Limb (tissue), 2 donors: ENCODE data around the gene TMC1.
"Not testable (repeated sequence)": the region's sequence is repeated elsewhere in the genome, so short reads cannot be mapped to it uniquely, and the experiment has no call there.

Source experiments
- DNase-seq, 2 donors: peaks; one replicate each; pipeline ENCODE4 v3.0.0-alpha.2; 2016; ENCODE audit errors: extremely low spot score in 2 of 2

TMC1 gene

DNA sequence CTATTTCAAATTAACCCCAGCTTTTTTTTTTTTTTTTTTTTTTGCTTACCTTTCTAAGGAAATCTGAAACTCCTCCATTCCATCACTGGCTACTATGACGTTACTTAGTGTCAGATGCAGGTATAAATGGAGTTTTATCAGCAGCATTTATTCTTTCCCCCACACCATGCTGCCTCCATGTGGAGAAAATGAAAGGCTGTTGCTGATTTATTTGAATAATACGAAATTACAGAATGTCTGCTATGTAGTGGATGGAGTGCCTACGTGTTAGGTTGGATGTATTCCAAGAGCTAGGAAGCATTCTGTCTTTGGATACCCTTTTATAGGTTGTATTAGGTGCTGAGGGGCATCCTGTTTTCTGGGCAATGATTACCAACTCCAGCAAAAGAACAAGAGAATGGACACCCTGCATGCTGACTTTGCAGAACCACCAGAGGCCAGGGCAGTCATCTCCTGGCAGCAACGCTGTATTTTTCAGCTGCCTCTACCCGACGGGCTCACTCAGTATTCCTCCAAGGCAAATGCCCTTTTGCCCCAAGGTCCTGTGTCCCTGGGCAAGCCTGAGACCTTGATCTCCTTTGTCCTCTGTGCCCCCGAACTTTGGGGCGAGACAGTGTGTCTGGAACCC, 232.0 kb downstream of the TMC1 start:
- DNase-seq = no peak

DNA sequence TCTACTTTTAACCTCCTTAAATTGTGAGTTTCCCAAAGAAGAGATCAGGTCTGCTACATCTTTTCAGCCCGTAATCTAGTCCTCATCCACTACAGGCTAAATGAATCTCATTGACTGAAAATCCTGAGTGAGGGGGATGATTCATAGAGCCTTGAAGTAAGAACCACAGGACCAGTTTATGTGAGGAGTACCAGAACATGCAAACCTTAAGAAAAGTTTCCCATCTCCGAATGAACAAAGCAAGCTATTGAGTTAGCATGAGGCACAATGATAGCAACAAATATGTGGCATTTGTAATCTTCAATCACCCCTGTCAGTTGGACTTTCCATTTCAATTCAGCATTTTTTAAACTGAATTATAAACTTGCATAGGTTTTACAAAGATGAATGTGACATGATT, 234.4 kb downstream of the TMC1 start:
- no peak for DNase-seq

DNA sequence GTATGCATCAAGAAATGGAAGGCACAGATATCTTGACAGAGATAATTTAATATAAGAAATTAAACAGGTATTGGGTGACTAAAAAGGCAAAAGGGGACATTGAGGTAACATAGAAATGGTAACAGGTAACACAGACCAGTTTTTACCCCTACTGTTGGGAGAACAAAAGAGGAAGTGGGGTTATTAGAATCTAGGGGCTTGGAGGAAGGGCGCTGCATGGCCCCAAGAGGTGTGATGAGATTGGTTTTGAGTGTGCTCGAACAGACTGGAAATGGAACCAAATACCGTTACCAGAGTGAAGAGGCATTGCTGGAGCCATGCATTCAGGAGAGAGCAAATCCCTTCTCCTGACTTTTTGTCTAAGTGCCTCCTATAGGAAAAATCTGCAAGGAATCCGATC, 237.5 kb downstream of the TMC1 start:
- DNase-seq = no peak

DNA sequence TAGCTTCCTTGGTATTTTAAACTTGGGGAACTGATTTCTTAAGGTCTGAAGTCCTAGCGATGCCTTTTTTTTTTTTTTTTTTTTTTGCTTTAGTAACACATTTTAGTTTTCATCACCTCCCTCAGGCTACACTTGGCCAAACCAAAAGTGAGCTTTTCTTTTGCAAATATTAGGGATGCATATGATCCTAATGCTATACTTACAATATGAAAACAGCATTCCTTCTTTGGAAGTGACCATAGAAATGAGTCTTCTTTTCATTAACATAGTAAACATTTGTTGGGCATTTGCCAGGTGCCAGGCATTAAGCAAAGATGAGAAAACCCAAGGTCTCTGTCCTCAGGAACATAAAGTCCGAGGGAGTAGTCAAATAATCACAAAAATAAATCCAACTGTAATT, 241.6 kb downstream of the TMC1 start:
- DNase-seq = no peak

DNA sequence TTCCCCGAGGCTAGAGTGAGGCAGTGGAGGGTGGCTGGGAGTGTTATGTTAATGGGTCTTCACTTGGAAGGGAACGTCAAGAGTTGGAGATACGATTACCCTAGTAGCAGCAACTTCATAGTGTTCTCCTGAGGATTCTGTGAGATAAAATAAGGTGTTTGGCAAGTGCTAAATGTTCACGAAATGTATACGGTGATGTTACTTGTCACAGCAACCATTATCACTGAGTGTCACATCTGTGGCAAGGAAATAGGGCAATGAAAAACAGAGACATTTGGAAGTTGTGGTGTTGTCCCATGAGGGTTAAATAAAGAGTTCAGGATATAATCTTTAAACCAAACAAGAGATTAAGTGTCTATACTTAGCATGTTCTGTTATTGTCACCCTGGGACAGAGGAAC, 248.1 kb downstream of the TMC1 start:
- no peak for DNase-seq

DNA sequence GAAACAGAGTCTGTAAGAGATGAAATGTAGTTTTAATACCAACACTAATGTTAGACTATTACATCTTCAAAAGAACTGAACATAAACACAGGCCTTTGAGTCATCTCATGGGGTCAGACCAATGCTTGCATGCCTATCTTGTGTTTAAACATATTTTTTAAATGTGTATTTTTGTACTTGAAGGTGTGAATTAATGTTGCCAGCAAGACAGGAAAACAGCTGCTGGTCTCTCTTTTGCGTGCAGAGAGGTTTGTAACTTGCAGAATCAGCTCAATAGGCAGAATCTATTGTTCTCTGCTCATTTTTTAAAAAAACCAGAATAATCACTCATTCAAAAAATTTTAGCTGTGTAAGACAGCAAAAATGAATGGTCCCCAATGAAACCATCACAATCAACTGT, 251.3 kb downstream of the TMC1 start:
- no peak for DNase-seq

DNA sequence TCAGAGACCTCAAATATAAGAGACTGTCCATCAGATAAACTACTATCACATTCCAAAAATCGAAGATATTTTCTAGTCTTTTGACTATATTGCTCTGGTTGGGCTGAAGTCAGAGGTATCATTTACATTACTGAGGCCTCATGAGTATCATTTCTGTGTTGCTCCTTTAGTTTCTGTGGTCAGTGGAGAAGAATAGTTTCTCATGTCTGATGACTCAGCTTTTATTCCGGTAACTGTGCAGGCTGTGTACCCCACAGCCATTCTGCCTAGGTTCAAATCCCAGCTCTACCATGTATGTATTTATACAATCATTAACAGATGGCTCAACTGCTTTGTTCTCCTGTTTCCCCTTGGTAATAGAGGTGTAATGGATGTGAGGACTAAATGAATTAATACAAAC, 252.2 kb downstream of the TMC1 start:
- no peak for DNase-seq

DNA sequence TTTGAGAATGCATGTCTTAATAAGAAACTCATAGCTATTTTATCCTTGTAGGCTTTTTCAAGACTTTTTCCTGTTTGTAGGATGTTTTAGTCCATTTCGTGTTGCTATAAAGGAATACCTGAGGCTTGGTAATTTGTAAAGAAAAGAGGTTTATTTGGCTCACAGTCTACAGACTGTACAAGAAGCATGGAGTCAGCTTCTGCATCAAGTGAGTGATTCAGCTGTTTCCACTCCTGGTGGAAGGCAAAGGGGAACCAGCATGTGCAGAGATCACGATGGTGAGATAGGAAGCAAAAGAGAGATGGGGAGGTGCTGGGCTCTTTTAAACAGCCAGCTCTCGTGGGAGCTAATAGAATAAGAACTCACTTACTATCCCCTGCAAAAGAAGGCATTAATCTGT, 254.2 kb downstream of the TMC1 start:
- DNase-seq = no peak

DNA sequence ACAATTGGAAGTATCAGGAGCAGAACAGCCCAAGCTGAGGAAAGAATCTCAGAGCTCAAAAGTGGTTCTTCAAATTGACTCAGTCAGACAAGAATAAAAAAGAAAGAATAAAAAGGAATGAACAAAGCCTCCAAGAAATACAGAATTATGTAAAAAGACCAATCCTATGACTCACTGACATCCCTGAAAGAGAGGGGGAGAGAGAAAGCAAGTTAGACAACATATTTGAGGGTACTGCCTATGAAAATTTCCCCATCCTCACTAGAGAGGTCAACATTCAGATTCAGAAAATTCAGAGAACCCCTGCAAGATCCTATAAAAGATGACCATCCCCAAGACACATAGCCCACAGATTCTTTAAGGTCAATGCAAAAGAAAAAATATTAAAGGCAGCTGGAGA, 258.2 kb downstream of the TMC1 start:
- no peak for DNase-seq

DNA sequence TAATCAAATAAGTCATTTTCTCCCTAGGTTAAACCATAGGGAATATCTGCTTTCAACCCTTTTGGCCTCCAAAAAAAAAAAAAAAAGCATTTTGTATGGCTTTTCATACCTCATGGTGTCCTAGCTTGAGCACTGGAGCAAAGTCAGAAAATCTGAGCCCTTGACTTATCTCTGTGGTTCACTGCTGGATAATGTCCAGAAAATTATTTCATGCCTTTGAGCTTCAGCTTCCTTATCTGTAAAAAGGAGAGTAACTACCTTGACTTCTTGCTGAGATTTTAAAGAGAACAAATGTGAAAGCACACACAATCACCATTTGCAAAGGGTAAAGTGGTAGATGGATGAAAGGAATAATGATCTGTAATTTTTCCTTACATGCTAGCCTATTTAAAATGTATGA, 265.5 kb downstream of the TMC1 start:
- DNase-seq = no peak

DNA sequence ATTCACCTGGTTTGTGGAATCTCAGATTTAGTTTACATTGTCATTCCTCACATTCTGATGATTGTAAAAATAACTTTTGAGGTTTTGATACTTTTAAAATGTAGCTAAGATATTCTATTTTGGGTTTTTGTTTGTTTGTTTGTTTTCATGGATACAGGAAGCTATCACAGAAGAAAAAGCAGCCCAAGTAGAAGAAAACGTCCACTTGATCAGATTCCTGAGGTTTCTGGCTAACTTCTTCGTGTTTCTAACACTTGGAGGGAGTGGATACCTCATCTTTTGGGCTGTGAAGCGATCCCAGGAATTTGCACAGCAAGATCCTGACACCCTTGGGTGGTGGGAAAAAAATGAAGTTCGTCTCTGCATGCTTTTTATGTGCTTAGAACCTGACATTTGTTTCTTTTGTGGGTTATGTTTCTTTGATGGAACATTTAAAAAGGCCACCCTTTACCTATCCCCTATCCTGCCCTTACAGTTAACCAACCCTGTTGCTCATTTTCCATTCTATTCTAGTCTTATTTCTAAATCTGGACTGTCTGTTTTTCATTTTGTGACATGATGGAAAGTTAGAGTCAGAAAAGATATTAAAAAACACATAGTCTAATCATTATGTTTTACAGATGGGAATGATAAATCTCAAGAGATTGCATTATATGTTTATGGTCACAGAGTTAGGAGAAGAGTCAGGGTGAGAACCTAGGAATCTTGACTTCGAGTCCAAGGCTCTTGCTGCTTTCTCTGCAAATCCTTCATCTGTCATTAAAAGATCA, 267.7 kb downstream of the TMC1 start:
- no peak for DNase-seq

DNA sequence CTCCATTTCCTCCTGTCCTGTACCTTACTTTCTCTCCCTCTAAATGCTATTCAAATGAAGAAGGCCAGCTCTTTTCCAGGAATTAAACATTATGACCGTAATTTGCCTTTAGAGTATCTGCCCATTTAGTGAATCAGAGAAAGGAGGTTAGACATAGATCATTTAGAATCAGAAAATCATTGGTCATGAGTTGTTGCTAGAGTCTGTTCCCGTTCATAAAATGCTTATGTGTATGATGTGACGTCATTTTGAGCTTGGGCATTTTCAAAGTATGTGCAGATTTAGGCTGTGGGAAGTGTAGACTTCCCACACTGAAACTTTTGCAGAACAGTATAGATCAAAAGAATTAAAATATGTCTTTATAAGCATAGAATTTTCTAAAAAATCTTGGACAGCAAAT, 268.5 kb downstream of the TMC1 start:
- no peak for DNase-seq

DNA sequence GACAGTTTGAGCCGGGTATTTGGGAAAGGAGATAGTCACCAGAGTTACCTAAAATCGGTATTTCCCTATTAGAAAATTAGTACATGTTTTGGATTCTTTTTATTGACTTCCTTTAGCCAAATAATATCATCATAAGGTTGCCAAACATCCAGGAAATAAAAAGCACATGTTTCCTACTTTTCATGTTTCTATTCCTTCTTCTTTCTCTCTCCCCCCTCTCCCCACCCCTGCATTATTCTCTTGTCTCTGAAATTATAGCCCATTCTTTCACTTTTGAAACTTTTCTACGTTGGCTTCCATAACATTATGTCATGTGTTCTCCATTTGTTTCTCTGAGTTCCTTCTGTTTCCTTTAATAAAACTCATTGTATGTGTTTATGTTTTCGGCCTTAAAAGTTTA, 269.6 kb downstream of the TMC1 start:
- DNase-seq = no peak

DNA sequence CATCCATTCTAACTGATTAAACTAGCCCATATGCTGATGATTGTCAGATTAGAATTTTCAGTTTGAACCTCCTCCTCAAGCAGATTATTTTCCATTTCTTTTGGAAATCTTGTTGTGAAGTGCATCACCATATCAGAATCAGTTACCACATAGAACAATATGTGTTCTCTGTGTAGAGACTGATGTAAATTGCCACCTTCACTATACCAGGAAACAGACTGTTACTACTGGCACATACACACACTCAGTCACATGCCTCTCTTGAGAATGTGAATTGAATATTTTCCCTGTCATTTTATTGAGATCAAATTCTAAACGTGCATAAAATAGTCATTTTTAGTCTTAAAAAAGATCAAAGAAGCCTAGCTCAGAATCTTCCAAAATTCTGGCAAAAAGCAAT, 270.0 kb downstream of the TMC1 start:
- DNase-seq = no peak

DNA sequence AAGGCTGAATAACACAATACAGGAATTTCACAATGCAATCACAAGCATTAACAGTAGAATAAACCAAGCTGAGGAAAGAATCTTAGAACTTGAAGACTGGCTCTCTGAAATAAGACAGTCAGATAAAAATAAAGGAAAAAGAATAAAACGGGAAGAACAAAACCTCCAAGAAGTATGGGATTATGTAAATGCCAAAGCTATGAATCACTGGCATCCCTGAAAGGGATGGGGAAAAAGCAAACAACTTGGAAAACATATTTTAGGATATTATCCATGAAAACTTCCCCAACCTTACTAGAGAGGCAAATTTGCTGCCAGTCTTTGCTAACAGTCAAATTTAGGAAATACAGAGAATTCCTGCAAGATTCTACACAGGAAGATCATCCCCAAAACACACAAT, 273.5 kb downstream of the TMC1 start:
- DNase-seq = no peak

DNA sequence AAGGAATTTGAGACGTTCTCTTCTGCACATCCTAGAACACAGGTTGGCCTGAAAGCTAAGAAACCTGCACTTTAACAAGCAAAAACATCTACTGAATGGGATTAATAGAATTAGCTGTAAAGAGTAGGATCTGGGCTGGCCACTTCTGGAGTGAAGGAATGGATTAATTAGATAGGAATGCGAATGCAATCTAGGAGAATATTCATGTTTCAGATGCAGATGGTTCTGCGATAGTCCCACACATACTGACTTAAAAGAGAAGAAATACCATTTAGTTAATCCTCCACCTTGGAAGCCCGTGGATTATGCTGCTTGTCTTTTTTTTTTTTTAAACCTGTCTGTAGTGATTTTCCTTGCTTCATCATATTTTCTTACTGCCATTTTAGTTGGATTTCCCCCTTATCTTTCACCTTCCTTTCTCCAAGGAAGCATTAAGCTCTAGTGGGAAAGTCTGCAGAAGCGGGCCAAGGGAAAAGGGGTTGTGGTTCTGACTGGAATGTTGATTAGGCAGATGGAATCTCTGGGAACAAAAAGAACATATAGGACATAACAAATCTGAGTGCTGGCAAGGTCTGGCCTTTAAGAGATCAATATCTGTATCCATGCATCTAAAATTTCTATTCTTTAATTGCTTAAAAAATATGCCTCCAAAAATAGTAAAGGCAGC, 279.1 kb downstream of the TMC1 start:
- DNase-seq = no peak

DNA sequence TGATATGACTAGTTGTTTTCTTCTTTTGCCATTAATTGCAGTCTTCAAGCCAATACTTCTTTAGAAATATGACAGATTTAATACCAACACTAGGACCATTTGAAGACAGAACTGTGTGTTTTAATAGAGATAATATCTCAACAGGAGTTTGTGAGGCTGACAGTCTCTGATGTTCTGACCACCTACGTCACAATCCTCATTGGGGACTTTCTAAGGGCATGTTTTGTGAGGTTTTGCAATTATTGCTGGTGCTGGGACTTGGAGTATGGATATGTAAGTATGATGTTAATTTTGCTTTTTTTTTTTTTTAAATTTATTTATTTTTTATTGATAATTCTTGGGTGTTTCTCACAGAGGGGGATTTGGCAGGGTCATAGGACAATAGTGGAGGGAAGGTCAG, 283.8 kb downstream of the TMC1 start:
- no peak for DNase-seq

DNA sequence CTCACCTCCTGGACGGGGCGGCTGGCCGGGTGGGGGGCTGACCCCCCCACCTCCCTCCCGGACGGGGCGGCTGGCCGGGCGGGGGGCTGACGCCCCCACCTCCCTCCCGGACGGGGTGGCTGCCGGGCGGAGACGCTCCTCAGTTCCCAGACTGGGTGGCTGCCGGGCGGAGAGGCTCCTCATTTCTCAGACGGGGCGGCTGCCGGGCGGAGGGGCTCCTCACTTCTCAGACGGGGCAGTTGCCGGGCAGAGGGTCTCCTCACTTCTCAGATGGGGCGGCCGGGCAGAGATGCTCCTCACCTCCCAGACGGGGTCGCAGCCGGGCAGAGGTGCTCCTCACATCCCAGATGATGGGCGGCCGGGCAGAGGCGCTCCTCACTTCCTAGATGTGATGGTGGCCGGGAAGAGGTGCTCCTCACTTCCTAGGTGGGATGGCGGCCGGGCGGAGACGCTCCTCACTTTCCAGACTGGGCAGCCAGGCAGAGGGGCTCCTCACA, 285.0 kb downstream of the TMC1 start:
- not testable (repeated sequence) for DNase-seq

DNA sequence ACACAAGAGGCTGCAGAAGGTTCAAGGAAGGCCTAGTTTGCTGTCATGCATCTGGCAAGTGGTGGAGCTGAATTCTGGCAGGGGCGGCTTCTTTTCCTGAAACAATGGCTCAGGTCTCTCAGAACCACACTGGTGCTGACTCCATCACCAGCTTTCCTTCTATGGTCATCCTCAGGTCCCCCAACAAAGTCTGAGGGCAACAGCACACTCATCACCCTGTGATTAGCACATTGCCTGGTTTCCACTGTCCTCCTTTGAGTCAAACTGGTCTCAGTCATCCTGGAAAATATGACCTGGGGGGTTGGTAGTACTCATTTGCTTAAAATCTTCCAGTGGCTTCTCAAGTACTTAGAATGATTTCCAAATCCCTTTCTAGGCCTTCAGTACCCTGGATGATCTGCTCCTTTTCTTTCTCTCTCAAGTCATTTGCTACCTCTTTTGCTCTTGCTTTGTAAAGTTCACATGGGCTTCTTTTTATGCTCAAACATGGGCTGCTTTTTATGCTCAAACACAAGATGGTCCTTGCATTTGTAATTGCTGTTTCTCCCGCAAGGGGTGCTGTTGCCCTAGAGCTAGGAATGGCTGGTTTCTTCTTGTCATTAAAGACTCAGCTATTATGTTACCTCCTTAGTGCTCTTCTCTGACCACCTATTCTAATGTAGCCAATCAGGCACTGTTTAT, 286.5 kb downstream of the TMC1 start:
- no peak for DNase-seq

DNA sequence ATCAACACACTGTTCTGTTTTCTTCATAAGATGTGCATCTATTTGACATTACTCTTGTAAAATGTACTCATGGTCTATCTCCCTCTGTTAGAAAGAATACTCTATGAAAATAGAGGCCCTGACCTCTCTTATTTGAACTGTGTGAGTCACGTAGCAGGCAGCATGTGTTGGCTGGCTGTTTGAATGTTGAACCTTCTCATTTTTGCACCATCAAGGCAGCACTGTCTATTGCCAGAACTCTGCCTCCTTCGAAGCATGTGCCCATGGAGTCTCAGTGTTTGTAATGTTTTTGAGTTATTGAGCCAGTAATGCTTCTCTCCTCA, 287.0 kb downstream of the TMC1 start:
- no peak for DNase-seq

DNA sequence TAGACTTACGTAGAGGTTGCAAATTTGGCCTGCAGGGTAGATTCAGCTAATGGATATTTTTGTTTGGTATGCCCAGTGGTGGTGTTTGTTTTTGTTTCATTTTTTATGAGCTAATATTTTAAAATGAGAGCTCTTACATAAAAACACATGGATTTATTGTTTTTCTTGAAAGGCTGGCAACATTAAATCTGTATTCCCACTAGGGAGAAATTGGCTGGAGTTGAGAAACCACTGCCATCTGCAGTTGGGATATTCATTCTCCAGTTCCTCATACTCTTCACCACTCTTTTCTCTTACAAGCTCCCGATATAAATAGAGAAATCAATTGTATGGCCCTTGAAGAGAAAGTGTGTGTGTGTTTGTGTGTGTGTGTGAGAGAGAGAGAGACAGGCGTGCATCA, 288.2 kb downstream of the TMC1 start:
- DNase-seq = no peak

DNA sequence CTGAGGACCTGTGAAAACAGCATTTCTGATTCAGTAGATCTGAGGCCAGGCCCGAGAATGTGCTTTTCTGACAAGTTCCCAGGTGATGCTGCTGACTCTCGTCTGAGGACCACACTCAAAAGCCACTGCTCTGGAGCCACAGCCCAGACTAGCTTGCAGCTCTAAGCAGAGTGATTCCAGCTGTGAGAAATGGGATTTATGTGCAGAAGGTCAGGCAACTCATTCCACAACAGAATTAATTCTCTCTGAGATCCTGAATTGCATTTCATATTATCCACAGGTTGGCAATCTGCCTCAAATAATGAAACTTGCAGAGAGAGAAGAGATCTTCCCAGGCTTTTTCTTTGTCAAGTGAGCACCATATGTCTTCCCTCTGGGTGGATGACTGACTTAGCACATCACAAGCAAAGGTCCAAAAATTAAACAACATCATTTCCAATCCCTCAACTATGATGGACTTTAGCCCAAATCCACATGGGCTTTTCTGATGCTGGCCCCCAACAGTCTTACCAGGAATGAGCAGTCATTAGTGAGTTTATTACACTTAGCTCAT, 291.2 kb downstream of the TMC1 start:
- DNase-seq = no peak
